ENCODE results near the gene GZMA.

DNA sequence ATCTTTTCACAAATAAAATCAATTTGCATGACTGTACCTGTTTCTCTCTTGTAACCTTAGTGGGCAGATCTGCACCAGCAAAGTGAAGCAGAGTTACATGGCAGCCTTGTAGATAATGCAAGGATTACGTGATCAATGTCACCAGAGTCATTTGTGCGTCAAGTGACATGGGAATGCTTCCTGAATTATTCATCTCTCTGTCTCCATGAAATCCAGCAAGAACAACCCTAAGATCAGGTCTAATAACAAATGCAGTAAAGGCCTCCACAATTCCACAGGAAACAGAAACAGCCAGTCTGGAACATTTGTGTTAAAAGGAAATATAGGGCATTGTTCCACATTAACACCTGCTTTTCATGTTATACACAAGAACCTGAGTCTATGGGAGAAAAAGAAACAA, 7.8 kb downstream of the GZMA start:
- TF ChIP-seq, protein P1, sequence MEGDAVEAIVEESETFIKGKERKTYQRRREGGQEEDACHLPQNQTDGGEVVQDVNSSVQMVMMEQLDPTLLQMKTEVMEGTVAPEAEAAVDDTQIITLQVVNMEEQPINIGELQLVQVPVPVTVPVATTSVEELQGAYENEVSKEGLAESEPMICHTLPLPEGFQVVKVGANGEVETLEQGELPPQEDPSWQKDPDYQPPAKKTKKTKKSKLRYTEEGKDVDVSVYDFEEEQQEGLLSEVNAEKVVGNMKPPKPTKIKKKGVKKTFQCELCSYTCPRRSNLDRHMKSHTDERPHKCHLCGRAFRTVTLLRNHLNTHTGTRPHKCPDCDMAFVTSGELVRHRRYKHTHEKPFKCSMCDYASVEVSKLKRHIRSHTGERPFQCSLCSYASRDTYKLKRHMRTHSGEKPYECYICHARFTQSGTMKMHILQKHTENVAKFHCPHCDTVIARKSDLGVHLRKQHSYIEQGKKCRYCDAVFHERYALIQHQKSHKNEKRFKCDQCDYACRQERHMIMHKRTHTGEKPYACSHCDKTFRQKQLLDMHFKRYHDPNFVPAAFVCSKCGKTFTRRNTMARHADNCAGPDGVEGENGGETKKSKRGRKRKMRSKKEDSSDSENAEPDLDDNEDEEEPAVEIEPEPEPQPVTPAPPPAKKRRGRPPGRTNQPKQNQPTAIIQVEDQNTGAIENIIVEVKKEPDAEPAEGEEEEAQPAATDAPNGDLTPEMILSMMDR (tag by site-specific recombination; IDR thresholded peaks at IDR 0.05): no peak
- TF ChIP-seq ZNF391 (tag by site-specific recombination; IDR thresholded peaks at IDR 0.05; ENCODE audit: borderline replicate concordance, low read depth): no peak
- TF ChIP-seq ZNF488 (tag by site-specific recombination; IDR thresholded peaks at IDR 0.05): no peak
- no peak for TF ChIP-seq ZNF670 (tag by site-specific recombination; IDR thresholded peaks at IDR 0.05; ENCODE audit: low read depth)
- no peak for TF ChIP-seq ZNF768 (tag by site-specific recombination; IDR thresholded peaks at IDR 0.05)
- no peak for TF ChIP-seq ZNF449 (tag by site-specific recombination; IDR thresholded peaks at IDR 0.05)
- TF ChIP-seq MYNN (tag by site-specific recombination; IDR thresholded peaks at IDR 0.05; ENCODE audit: borderline replicate concordance): no peak
- no peak for TF ChIP-seq ZNF354C (tag by site-specific recombination; IDR thresholded peaks at IDR 0.05; ENCODE audit: borderline replicate concordance, low read depth)
- TF ChIP-seq ZNF404 (tag by site-specific recombination; IDR thresholded peaks at IDR 0.05): no peak
- TF ChIP-seq, protein P2, sequence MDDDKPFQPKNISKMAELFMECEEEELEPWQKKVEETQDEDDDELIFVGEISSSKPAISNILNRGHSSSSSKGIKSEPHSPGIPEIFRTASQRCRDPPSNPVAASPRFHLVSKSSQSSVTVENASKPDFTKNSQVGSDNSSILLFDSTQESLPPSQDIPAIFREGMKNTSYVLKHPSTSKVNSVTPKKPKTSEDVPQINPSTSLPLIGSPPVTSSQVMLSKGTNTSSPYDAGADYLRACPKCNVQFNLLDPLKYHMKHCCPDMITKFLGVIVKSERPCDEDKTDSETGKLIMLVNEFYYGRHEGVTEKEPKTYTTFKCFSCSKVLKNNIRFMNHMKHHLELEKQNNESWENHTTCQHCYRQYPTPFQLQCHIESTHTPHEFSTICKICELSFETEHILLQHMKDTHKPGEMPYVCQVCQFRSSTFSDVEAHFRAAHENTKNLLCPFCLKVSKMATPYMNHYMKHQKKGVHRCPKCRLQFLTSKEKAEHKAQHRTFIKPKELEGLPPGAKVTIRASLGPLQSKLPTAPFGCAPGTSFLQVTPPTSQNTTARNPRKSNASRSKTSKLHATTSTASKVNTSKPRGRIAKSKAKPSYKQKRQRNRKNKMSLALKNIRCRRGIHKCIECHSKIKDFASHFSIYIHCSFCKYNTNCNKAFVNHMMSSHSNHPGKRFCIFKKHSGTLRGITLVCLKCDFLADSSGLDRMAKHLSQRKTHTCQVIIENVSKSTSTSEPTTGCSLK (tag by site-specific recombination; IDR thresholded peaks at IDR 0.05): no peak
- TF ChIP-seq, protein P3, sequence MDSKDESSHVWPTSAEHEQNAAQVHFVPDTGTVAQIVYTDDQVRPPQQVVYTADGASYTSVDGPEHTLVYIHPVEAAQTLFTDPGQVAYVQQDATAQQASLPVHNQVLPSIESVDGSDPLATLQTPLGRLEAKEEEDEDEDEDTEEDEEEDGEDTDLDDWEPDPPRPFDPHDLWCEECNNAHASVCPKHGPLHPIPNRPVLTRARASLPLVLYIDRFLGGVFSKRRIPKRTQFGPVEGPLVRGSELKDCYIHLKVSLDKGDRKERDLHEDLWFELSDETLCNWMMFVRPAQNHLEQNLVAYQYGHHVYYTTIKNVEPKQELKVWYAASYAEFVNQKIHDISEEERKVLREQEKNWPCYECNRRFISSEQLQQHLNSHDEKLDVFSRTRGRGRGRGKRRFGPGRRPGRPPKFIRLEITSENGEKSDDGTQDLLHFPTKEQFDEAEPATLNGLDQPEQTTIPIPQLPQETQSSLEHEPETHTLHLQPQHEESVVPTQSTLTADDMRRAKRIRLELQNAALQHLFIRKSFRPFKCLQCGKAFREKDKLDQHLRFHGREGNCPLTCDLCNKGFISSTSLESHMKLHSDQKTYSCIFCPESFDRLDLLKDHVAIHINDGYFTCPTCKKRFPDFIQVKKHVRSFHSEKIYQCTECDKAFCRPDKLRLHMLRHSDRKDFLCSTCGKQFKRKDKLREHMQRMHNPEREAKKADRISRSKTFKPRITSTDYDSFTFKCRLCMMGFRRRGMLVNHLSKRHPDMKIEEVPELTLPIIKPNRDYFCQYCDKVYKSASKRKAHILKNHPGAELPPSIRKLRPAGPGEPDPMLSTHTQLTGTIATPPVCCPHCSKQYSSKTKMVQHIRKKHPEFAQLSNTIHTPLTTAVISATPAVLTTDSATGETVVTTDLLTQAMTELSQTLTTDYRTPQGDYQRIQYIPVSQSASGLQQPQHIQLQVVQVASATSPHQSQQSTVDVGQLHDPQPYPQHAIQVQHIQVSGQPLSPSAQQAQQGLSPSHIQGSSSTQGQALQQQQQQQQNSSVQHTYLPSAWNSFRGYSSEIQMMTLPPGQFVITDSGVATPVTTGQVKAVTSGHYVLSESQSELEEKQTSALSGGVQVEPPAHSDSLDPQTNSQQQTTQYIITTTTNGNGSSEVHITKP (tag by site-specific recombination; IDR thresholded peaks at IDR 0.05): no peak

Data from HEK293 (cell line).